PFSK-1 (cell line): Measurements from ENCODE around the gene LHFPL3.

Experiments
- FOXP2 ChIP-seq: optimal IDR thresholded peaks from 2 replicates; pipeline ENCODE3; 2011; ENCODE audit warnings: borderline replicate concordance, control low read depth, inconsistent platforms; ENCODE audit not compliant: insufficient read depth; ENCODE audit errors: extremely low read length, extremely low read depth
- POLR2AphosphoS5 ChIP-seq: IDR thresholded peaks from 2 replicates; pipeline ENCODE4 v1.6.1; 2012; ENCODE audit warnings: low read depth, mild to moderate bottlenecking, control low read depth, low read length, moderate library complexity
- REST ChIP-seq, 2 experiments: IDR thresholded peaks; 2 replicates each; pipeline versions ENCODE4 v1.6.1 to v1.8.0; 2011 to 2012; ENCODE audit warnings: low read depth in 2 of 2, low read length in 2 of 2, control low read depth in 1 of 2, inconsistent platforms in 1 of 2, mild to moderate bottlenecking in 1 of 2, moderate library complexity in 1 of 2; ENCODE audit not compliant: insufficient read depth in 1 of 2
- SIN3A ChIP-seq: IDR thresholded peaks from 2 replicates; pipeline ENCODE4 v1.6.1; 2012; ENCODE audit warnings: mild to moderate bottlenecking, low read length, moderate library complexity, borderline replicate concordance; ENCODE audit not compliant: insufficient read depth
- TAF1 ChIP-seq: IDR thresholded peaks from 2 replicates; pipeline ENCODE4 v1.6.1; 2012; ENCODE audit warnings: low read length, control low read depth, borderline replicate concordance; ENCODE audit not compliant: insufficient read depth

The LHFPL3 gene

GRCh38 chr7:104900525-104901239 lies 572.3 kb downstream of the LHFPL3 start:
- TF ChIP-seq REST (IDR thresholded peaks at IDR 0.05; ENCODE audit: insufficient read depth in 1 of 2, low read depth in 2 of 2, low read length in 2 of 2) (no peak), FOXP2 (no peak)

- TF ChIP-seq TAF1 (no peak), FOXP2 (no peak), SIN3A (no peak), REST (IDR thresholded peaks at IDR 0.05; ENCODE audit: insufficient read depth in 1 of 2, low read depth in 2 of 2, low read length in 2 of 2) (no peak), POLR2AphosphoS5 (no peak)
Observed at GRCh38 chr7:104901240-104901619, 572.8 kb downstream of the LHFPL3 start.

GRCh38 chr7:104902183-104902582 lies 573.8 kb downstream of the LHFPL3 start:
- TF ChIP-seq POLR2AphosphoS5 (no peak), FOXP2 (no peak), TAF1 (no peak), SIN3A (no peak), REST (IDR thresholded peaks at IDR 0.05; ENCODE audit: insufficient read depth in 1 of 2, low read depth in 2 of 2, low read length in 2 of 2) (no peak)

- TF ChIP-seq SIN3A (no peak), TAF1 (no peak)
Observed at GRCh38 chr7:104903044-104903443, 574.6 kb downstream of the LHFPL3 start.

- TF ChIP-seq POLR2AphosphoS5 (no peak), FOXP2 (no peak), SIN3A (no peak), TAF1 (no peak), REST (IDR thresholded peaks at IDR 0.05; ENCODE audit: insufficient read depth in 1 of 2, low read depth in 2 of 2, low read length in 2 of 2) (no peak)
Observed at GRCh38 chr7:104903846-104904245, 575.4 kb downstream of the LHFPL3 start.
